SH-SY5Y (cell line): ENCODE results near the gene CHRM2.

Source experiments
- GATA2 ChIP-seq: IDR thresholded peaks from 2 replicates; pipeline ENCODE4 v1.6.1; 2011; ENCODE audit warnings: mild to moderate bottlenecking, low read depth, low read length
- GATA3 ChIP-seq: IDR thresholded peaks from 2 replicates; pipeline ENCODE4 v1.6.1; 2011; ENCODE audit warnings: low read depth, mild to moderate bottlenecking, low read length, moderate library complexity

DNA sequence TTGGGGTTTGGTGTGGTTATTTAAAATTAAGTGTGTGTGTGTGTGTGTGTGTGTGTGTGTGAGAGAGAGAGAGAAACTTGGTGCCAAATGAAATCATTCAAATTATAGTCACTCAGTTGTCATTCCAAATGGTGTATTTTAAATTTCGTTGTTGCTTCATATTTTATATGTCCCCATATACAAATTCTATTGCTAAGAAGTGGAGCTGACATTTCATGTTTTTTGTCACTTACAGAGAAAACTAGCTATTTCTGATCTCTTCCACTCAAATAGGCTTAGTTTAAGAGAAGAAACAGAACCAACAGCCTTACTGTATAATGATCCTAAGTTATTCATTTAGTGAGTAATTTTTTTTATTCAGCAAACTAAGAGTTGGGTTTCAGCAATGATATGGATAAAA lies 42.3 kb downstream of the CHRM2 start:
- no peak for TF ChIP-seq GATA2
- TF ChIP-seq GATA3: no peak
